ENCODE results near the gene CNRIP1.

The CNRIP1 gene

GRCh38 chr2:68320118-68320641 lies 431 bp upstream of the CNRIP1 start:
- no CpG with 5 or more reads among the region's 11 CpGs for WGBS, 2 donors (ENCODE audit: extremely low coverage in 2 of 2, insufficient read length in 2 of 2, insufficient replicate concordance in 1 of 2)
- Histone ChIP-seq H2AFZ (ENCODE audit: low read length) (peak overlapping the region; percentile 96), H3K9ac (ENCODE audit: low read depth, low read length, poor library complexity) (no peak overlapping the region)

GRCh38 chr2:68318914-68319397 lies 793 bp downstream of the CNRIP1 start:
- Histone ChIP-seq H3K4ac (ENCODE audit: low read length) (no peak overlapping the region), H4K91ac (ENCODE audit: low read depth, low read length, poor library complexity) (no peak overlapping the region), H3K4me2 (ENCODE audit: insufficient read depth, low read length, poor library complexity, severe bottlenecking) (peak overlapping the region; percentile 91), H2AK5ac (ENCODE audit: low read depth, low read length) (no peak overlapping the region), H3K9me3 (replicated peaks in 1 of 2; ENCODE audit: control insufficient read depth in 2 of 2, insufficient read depth in 1 of 2, low read depth in 1 of 2, low read length in 2 of 2) (peaks cover 0 to 23% of the 10 kb centered on the region in 2 donors), H3K18ac (ENCODE audit: low read length) (peak overlapping the region; percentile 89), H3K4me3 (ENCODE audit: low read length in 2 of 2) (peak overlapping the region; percentile 77 to 79), H3K14ac (ENCODE audit: low read length) (no peak overlapping the region), H3K4me1 (ENCODE audit: control insufficient read depth in 2 of 2, insufficient read depth in 1 of 2, low read depth in 1 of 2, low read length in 2 of 2) (peaks cover 0 to 7% of the 10 kb centered on the region in 2 donors), H3K27ac (replicated peaks; ENCODE audit: low read length) (no peak overlapping the region), H3K23ac (ENCODE audit: low read depth, low read length, poor library complexity) (peak overlapping the region; percentile 85), H2BK5ac (ENCODE audit: low read length) (peak overlapping the region; percentile 39), H2BK15ac (ENCODE audit: low read length) (peak overlapping the region; percentile 78), H2BK12ac (ENCODE audit: low read length) (peak overlapping the region; percentile 73), H3K27me3 (ENCODE audit: control insufficient read depth in 3 of 3, insufficient read depth in 3 of 3, low read depth in 1 of 3, low read length in 3 of 3) (peaks cover 6 to 29% (median 7%) of the 10 kb centered on the region in 3 experiments), H2AFZ (ENCODE audit: low read length) (peak overlapping the region; percentile 96), H2BK120ac (ENCODE audit: low read depth, low read length) (no peak overlapping the region), H3K9ac (ENCODE audit: low read depth, low read length, poor library complexity) (peak overlapping the region; percentile 88), H4K8ac (ENCODE audit: low read depth, low read length) (no peak overlapping the region), H3K79me1 (ENCODE audit: low read depth, low read length) (peaks cover 3% of the 10 kb centered on the region), H3K36me3 (replicated peaks in 1 of 2; ENCODE audit: control insufficient read depth in 2 of 2, insufficient read depth in 2 of 2, low read length in 2 of 2) (peaks cover 2 to 38% of the 10 kb centered on the region in 2 donors)
- no CpG with 5 or more reads among the region's 27 CpGs for WGBS, 2 donors (ENCODE audit: extremely low coverage in 2 of 2, insufficient read length in 2 of 2, insufficient replicate concordance in 1 of 2)
- peak; percentile 5 for DNase-seq (ENCODE audit: low spot score)

More at GRCh38 chr2:68320118-68320641, 431 bp upstream of the CNRIP1 start:
- H3K4me1 ChIP-seq (ENCODE audit: control insufficient read depth in 2 of 2, insufficient read depth in 1 of 2, low read depth in 1 of 2, low read length in 2 of 2), result peaks cover 0 to 7% of the 10 kb centered on the region in 2 donors
- H3K23ac ChIP-seq (ENCODE audit: low read depth, low read length, poor library complexity), result no peak overlapping the region
- no peak overlapping the region for H2BK15ac ChIP-seq (ENCODE audit: low read length)
- no peak overlapping the region for H2BK12ac ChIP-seq (ENCODE audit: low read length)
- peak overlapping the region; percentile 91 for H3K4me2 ChIP-seq (ENCODE audit: insufficient read depth, low read length, poor library complexity, severe bottlenecking)
- no peak overlapping the region for H3K14ac ChIP-seq (ENCODE audit: low read length)
- H4K8ac ChIP-seq (ENCODE audit: low read depth, low read length), result no peak overlapping the region
- DNase-seq (ENCODE audit: low spot score), result peak; percentile 17
- peaks cover 0 to 12% of the 10 kb centered on the region in 2 donors for H3K9me3 ChIP-seq (replicated peaks in 1 of 2; ENCODE audit: control insufficient read depth in 2 of 2, insufficient read depth in 1 of 2, low read depth in 1 of 2, low read length in 2 of 2)
- peaks cover 2 to 26% of the 10 kb centered on the region in 2 donors for H3K36me3 ChIP-seq (replicated peaks in 1 of 2; ENCODE audit: control insufficient read depth in 2 of 2, insufficient read depth in 2 of 2, low read length in 2 of 2)
- H3K27ac ChIP-seq (replicated peaks; ENCODE audit: low read length), result no peak overlapping the region
- H3K18ac ChIP-seq (ENCODE audit: low read length), result no peak overlapping the region
- no peak overlapping the region for H4K91ac ChIP-seq (ENCODE audit: low read depth, low read length, poor library complexity)
- no peak overlapping the region for H2AK5ac ChIP-seq (ENCODE audit: low read depth, low read length)
- peaks cover 3% of the 10 kb centered on the region for H3K79me1 ChIP-seq (ENCODE audit: low read depth, low read length)
- H2BK5ac ChIP-seq (ENCODE audit: low read length), result no peak overlapping the region
- peak overlapping the region; percentile 77 to 79 for H3K4me3 ChIP-seq (ENCODE audit: low read length in 2 of 2)
- no peak overlapping the region for H3K4ac ChIP-seq (ENCODE audit: low read length)
- peaks cover 6 to 29% (median 7%) of the 10 kb centered on the region in 3 experiments for H3K27me3 ChIP-seq (ENCODE audit: control insufficient read depth in 3 of 3, insufficient read depth in 3 of 3, low read depth in 1 of 3, low read length in 3 of 3)
- no peak overlapping the region for H2BK120ac ChIP-seq (ENCODE audit: low read depth, low read length)

- no peak overlapping the region for H2BK120ac ChIP-seq (ENCODE audit: low read depth, low read length)
- no peak for DNase-seq (ENCODE audit: low spot score)
- peaks cover 0 to 26% of the 10 kb centered on the region in 2 donors for H3K9me3 ChIP-seq (replicated peaks in 1 of 2; ENCODE audit: control insufficient read depth in 2 of 2, insufficient read depth in 1 of 2, low read depth in 1 of 2, low read length in 2 of 2)
- peak overlapping the region; percentile 48 for H3K18ac ChIP-seq (ENCODE audit: low read length)
- no peak overlapping the region for H4K91ac ChIP-seq (ENCODE audit: low read depth, low read length, poor library complexity)
- peaks cover 6 to 29% (median 7%) of the 10 kb centered on the region in 3 experiments for H3K27me3 ChIP-seq (ENCODE audit: control insufficient read depth in 3 of 3, insufficient read depth in 3 of 3, low read depth in 1 of 3, low read length in 3 of 3)
- peak overlapping the region; percentile 91 for H3K4me2 ChIP-seq (ENCODE audit: insufficient read depth, low read length, poor library complexity, severe bottlenecking)
- peak overlapping the region; percentile 96 for H2AFZ ChIP-seq (ENCODE audit: low read length)
- no peak overlapping the region for H2AK5ac ChIP-seq (ENCODE audit: low read depth, low read length)
- H2BK15ac ChIP-seq (ENCODE audit: low read length), result no peak overlapping the region
- no peak overlapping the region for H3K27ac ChIP-seq (replicated peaks; ENCODE audit: low read length)
- no peak overlapping the region for H2BK5ac ChIP-seq (ENCODE audit: low read length)
- H4K8ac ChIP-seq (ENCODE audit: low read depth, low read length), result no peak overlapping the region
- no peak overlapping the region for H3K4ac ChIP-seq (ENCODE audit: low read length)
- H3K14ac ChIP-seq (ENCODE audit: low read length), result no peak overlapping the region
- WGBS, 2 donors (ENCODE audit: extremely low coverage in 2 of 2, insufficient read length in 2 of 2, insufficient replicate concordance in 1 of 2), result no CpG with 5 or more reads among the region's 27 CpGs
- no peak overlapping the region for H3K9ac ChIP-seq (ENCODE audit: low read depth, low read length, poor library complexity)
- peaks cover 2 to 46% of the 10 kb centered on the region in 2 donors for H3K36me3 ChIP-seq (replicated peaks in 1 of 2; ENCODE audit: control insufficient read depth in 2 of 2, insufficient read depth in 2 of 2, low read length in 2 of 2)
- H3K4me3 ChIP-seq (ENCODE audit: low read length in 2 of 2), result peak overlapping the region; percentile 77 to 79
- H2BK12ac ChIP-seq (ENCODE audit: low read length), result no peak overlapping the region
- H3K79me1 ChIP-seq (ENCODE audit: low read depth, low read length), result peaks cover 3% of the 10 kb centered on the region
- H3K23ac ChIP-seq (ENCODE audit: low read depth, low read length, poor library complexity), result peak overlapping the region; percentile 45
- peaks cover 0 to 7% of the 10 kb centered on the region in 2 donors for H3K4me1 ChIP-seq (ENCODE audit: control insufficient read depth in 2 of 2, insufficient read depth in 1 of 2, low read depth in 1 of 2, low read length in 2 of 2)
Measured at GRCh38 chr2:68317971-68318913, 1.5 kb downstream of the CNRIP1 start.

- no peak for DNase-seq (ENCODE audit: low spot score)
Measured at GRCh38 chr2:68316111-68316510, 3.6 kb downstream of the CNRIP1 start.

More at GRCh38 chr2:68316111-68316510, 3.6 kb downstream of the CNRIP1 start:
- no CpG with 5 or more reads among the region's 2 CpGs for WGBS, 2 donors (ENCODE audit: extremely low coverage in 2 of 2, insufficient read length in 2 of 2, insufficient replicate concordance in 1 of 2)
- Histone ChIP-seq H3K79me1 (ENCODE audit: low read depth, low read length) (peaks cover 3% of the 10 kb centered on the region), H3K18ac (ENCODE audit: low read length) (no peak overlapping the region), H3K9me3 (replicated peaks in 1 of 2; ENCODE audit: control insufficient read depth in 2 of 2, insufficient read depth in 1 of 2, low read depth in 1 of 2, low read length in 2 of 2) (peaks cover 0 to 26% of the 10 kb centered on the region in 2 donors), H3K23ac (ENCODE audit: low read depth, low read length, poor library complexity) (no peak overlapping the region), H3K9ac (ENCODE audit: low read depth, low read length, poor library complexity) (no peak overlapping the region), H4K91ac (ENCODE audit: low read depth, low read length, poor library complexity) (no peak overlapping the region), H2BK120ac (ENCODE audit: low read depth, low read length) (no peak overlapping the region), H3K36me3 (replicated peaks in 1 of 2; ENCODE audit: control insufficient read depth in 2 of 2, insufficient read depth in 2 of 2, low read length in 2 of 2) (peaks cover 2 to 62% of the 10 kb centered on the region in 2 donors), H2BK5ac (ENCODE audit: low read length) (no peak overlapping the region), H3K4ac (ENCODE audit: low read length) (no peak overlapping the region), H2BK12ac (ENCODE audit: low read length) (no peak overlapping the region), H2AK5ac (ENCODE audit: low read depth, low read length) (no peak overlapping the region), H2AFZ (ENCODE audit: low read length) (no peak overlapping the region), H3K27me3 (ENCODE audit: control insufficient read depth in 3 of 3, insufficient read depth in 3 of 3, low read depth in 1 of 3, low read length in 3 of 3) (peaks cover 0 to 29% (median 6%) of the 10 kb centered on the region in 3 experiments), H3K4me3 (ENCODE audit: low read length in 2 of 2) (no peak overlapping the region), H2BK15ac (ENCODE audit: low read length) (no peak overlapping the region), H4K8ac (ENCODE audit: low read depth, low read length) (no peak overlapping the region), H3K27ac (replicated peaks; ENCODE audit: low read length) (no peak overlapping the region), H3K4me1 (ENCODE audit: control insufficient read depth in 2 of 2, insufficient read depth in 1 of 2, low read depth in 1 of 2, low read length in 2 of 2) (peaks cover 0 to 7% of the 10 kb centered on the region in 2 donors), H3K14ac (ENCODE audit: low read length) (no peak overlapping the region), H3K4me2 (ENCODE audit: insufficient read depth, low read length, poor library complexity, severe bottlenecking) (no peak overlapping the region)

Measured in neuronal stem cell (in vitro differentiated cells).